OCI-LY7 (cell line): ENCODE data around the gene LMNTD2. TPM values are rescaled to one million over a fixed set of nuclear protein-coding genes. Genes with fewer than 3 reads are reported as not detected.

ENCODE experiments used
- BruUV-seq: library from RNA; stranded (reverse); fragments of 400-500 nt; replicated peaks from 2 replicates; lab custom pipeline; 2021; lab: Mats Ljungman, UMichigan
- CTCF ChIA-PET: fragments of 300-600 bp; sonication (Branson Sonifier 250); formaldehyde crosslinking; loops from one replicate; lab custom pipeline; 2022; ENCODE audit warnings: antibody characterized with exemption; ENCODE audit not compliant: unreplicated experiment; lab: Charles Lee
- POLR2A ChIA-PET: fragments of 300-600 bp; sonication (Branson Sonifier 250); formaldehyde crosslinking; loops from one replicate; lab custom pipeline; 2022; ENCODE audit warnings: antibody characterized with exemption; lab: Charles Lee
- DNase-seq: peaks from one replicate; pipeline ENCODE4 v3.0.0-alpha.2; 2015; ENCODE audit warnings: low spot score
- H2AFZ ChIP-seq: fragments of 200-600 bp; sonication (generic), shearing (Covaris generic); 2 replicates; pipeline ENCODE4 v1.6.1; 2014; ENCODE audit warnings: mild to moderate bottlenecking, antibody characterized with exemption, low read length, moderate library complexity
- H3K27ac ChIP-seq: fragments of 200-600 bp; sonication (generic); 2 replicates; pipeline ENCODE4 v1.5.1; 2014; ENCODE audit warnings: mixed run types, low read depth, mild to moderate bottlenecking, moderate library complexity, low read length, inconsistent platforms; ENCODE audit not compliant: poor library complexity, severe bottlenecking
- H3K36me3 ChIP-seq: fragments of 200-600 bp; sonication (generic); 2 replicates; pipeline ENCODE4 v1.6.1; 2014; ENCODE audit warnings: mild to moderate bottlenecking, antibody characterized with exemption, low read length, moderate library complexity, mixed read lengths; ENCODE audit not compliant: insufficient read depth
- H3K4me1 ChIP-seq: fragments of 200-600 bp; sonication (generic); 2 replicates; pipeline ENCODE4 v1.5.1; 2014; ENCODE audit warnings: mild to moderate bottlenecking, low read length; ENCODE audit not compliant: insufficient read depth, poor library complexity, severe bottlenecking
- H3K4me2 ChIP-seq: fragments of 200-600 bp; sonication (generic); 2 replicates; pipeline ENCODE4 v1.6.1; 2014; ENCODE audit warnings: mild to moderate bottlenecking, low read length
- H3K4me3 ChIP-seq: fragments of 200-600 bp; sonication (generic); 2 replicates; pipeline ENCODE4 v1.5.1; 2014; ENCODE audit warnings: mild to moderate bottlenecking, low read depth, low read length; ENCODE audit not compliant: poor library complexity, severe bottlenecking
- H3K79me2 ChIP-seq: fragments of 200-600 bp; sonication (generic); 2 replicates; pipeline ENCODE4 v1.6.1; 2016; ENCODE audit warnings: low read depth, mild to moderate bottlenecking, low read length, moderate library complexity, mixed read lengths; ENCODE audit not compliant: insufficient read depth
- H3K9me2 ChIP-seq: fragments of 200-600 bp; sonication (generic); 2 replicates; pipeline ENCODE4 v1.6.1; 2016; ENCODE audit warnings: mild to moderate bottlenecking, low read length, mixed read lengths; ENCODE audit not compliant: insufficient read depth
- H3K9me3 ChIP-seq: fragments of 200-600 bp; sonication (generic); 2 replicates; pipeline ENCODE4 v1.6.1; 2014; ENCODE audit warnings: mild to moderate bottlenecking, mixed run types, low read length, mixed read lengths
- H4K20me1 ChIP-seq: fragments of 200-600 bp; sonication (generic); 2 replicates; pipeline ENCODE4 v1.6.1; 2014; ENCODE audit warnings: mild to moderate bottlenecking, antibody characterized with exemption, low read length, moderate library complexity, mixed read lengths; ENCODE audit not compliant: insufficient read depth
- CTCF ChIP-seq: fragments of 200-600 bp; sonication (generic); conservative IDR thresholded peaks from 2 replicates; pipeline ENCODE4 v1.5.1; 2014; ENCODE audit warnings: mild to moderate bottlenecking, antibody characterized with exemption, low read length, moderate library complexity, mixed read lengths
- EZH2phosphoT487 ChIP-seq: fragments of 200-600 bp; sonication (generic); IDR thresholded peaks from 2 replicates; pipeline ENCODE4 v1.6.1; 2018; ENCODE audit warnings: low read depth, borderline replicate concordance, mild to moderate bottlenecking, mixed run types, antibody characterized with exemption, low read length, moderate library complexity, mixed read lengths
- intact Hi-C: fragments of 100-400 bp; cut with micrococcal nuclease; formaldehyde crosslinking; loops from one replicate; pipeline ENCODE4 v1.10.0; 2022; ENCODE audit not compliant: unreplicated experiment
- total RNA-seq, 2 experiments: library from RNA; depleted of rRNA in 1 of 2; stranded (reverse); fragments of >200 nt in 1 of 2; shearing (Covaris generic) in 1 of 2; gene quantifications; 2 replicates each; pipeline ENCODE4 v1.2.3, GENCODE V29; 2014 to 2022

LMNTD2 gene
- total RNA-seq, 2 experiments from 2014 or later: 4.7 to 17.7 TPM

GRCh38 chr11:587546-587945, 27.0 kb upstream of the LMNTD2 start:
- H3K9me2 ChIP-seq: no peaks in the 10 kb centered on the region
- no peak overlapping the region for H3K4me3 ChIP-seq
- H3K4me1 ChIP-seq: no peaks in the 10 kb centered on the region
- BruUV-seq: no TSS peak
- no peaks in the 10 kb centered on the region for H3K9me3 ChIP-seq
- H4K20me1 ChIP-seq: no peaks in the 10 kb centered on the region
- no peaks in the 10 kb centered on the region for H3K79me2 ChIP-seq
- H2AFZ ChIP-seq: no peak overlapping the region
- POLR2A ChIA-PET: no interaction called here
- DNase-seq: no peak
- CTCF ChIA-PET: no interaction called here
- peaks cover 83% of the 10 kb centered on the region for H3K36me3 ChIP-seq
- no peak overlapping the region for H3K27ac ChIP-seq
- intact Hi-C loops: no loop called here
- H3K4me2 ChIP-seq: no peak overlapping the region
- TF ChIP-seq EZH2phosphoT487 (no peak), CTCF (no peak)

GRCh38 chr11:586376-587316, 26.1 kb upstream of the LMNTD2 start:
- ChIA-PET CTCF (no interaction called here), POLR2A (no interaction called here)
- DNase-seq: no peak
- peaks cover 7% of the 10 kb centered on the region for H3K79me2 ChIP-seq
- no peak overlapping the region for H2AFZ ChIP-seq
- peaks cover 84% of the 10 kb centered on the region for H3K36me3 ChIP-seq
- H3K9me2 ChIP-seq: no peaks in the 10 kb centered on the region
- BruUV-seq: no TSS peak
- no peaks in the 10 kb centered on the region for H4K20me1 ChIP-seq
- H3K9me3 ChIP-seq: no peaks in the 10 kb centered on the region
- no peak overlapping the region for H3K4me3 ChIP-seq
- no peak for TF ChIP-seq CTCF
- TF ChIP-seq EZH2phosphoT487: no peak
- H3K4me2 ChIP-seq: no peak overlapping the region
- H3K4me1 ChIP-seq: no peaks in the 10 kb centered on the region
- intact Hi-C loops: no loop called here
- H3K27ac ChIP-seq: no peak overlapping the region

GRCh38 chr11:584287-584686, 23.7 kb upstream of the LMNTD2 start:
- Histone ChIP-seq H3K4me3 (no peak overlapping the region), H3K79me2 (peaks cover 30% of the 10 kb centered on the region), H3K4me1 (peaks cover 5% of the 10 kb centered on the region), H3K27ac (no peak overlapping the region), H3K9me3 (no peaks in the 10 kb centered on the region), H3K9me2 (no peaks in the 10 kb centered on the region), H2AFZ (no peak overlapping the region), H4K20me1 (peaks cover 7% of the 10 kb centered on the region), H3K4me2 (no peak overlapping the region), H3K36me3 (peaks cover 75% of the 10 kb centered on the region)
- CTCF ChIA-PET: no interaction called here
- DNase-seq: no peak
- no TSS peak for BruUV-seq
- TF ChIP-seq CTCF (no peak), EZH2phosphoT487 (no peak)
- intact Hi-C loops: no loop called here
- POLR2A ChIA-PET: interaction anchor here (0.7 kb wide), 1 partner anchor 177 kb away, joined by 9 read pairs; no protein-coding TSS in a partner anchor
